CD4-positive, alpha-beta T cell treated with Interferon alpha-2 for 1 hour (primary cell): Measurements from ENCODE around the gene DNAH3.
"Not testable (repeated sequence)": the region's sequence is repeated elsewhere in the genome, so short reads cannot be mapped to it uniquely, and the experiment has no call there.

ENCODE experiments used
- DNase-seq, 2 donors: peaks; one replicate each; pipeline ENCODE4 v3.0.0-alpha.2; 2020 to 2022

The DNAH3 gene

GRCh38 chr16:20931066-20931600 is 219.5 kb downstream of the DNAH3 start:
- DNase-seq, result no peak

GRCh38 chr16:20930365-20930690 is 220.3 kb downstream of the DNAH3 start:
- DNase-seq, result no peak

- not testable (repeated sequence) for DNase-seq
These were observed 220.8 kb downstream of the DNAH3 start for GRCh38 chr16:20929676-20930364.

GRCh38 chr16:20928774-20929411 is 221.8 kb downstream of the DNAH3 start:
- DNase-seq, result no peak

- no peak for DNase-seq
These were observed 224.9 kb downstream of the DNAH3 start for GRCh38 chr16:20925751-20926150.

GRCh38 chr16:20923876-20924275 is 226.8 kb downstream of the DNAH3 start:
- DNase-seq, result no peak

GRCh38 chr16:20920799-20921198 is 229.8 kb downstream of the DNAH3 start:
- DNase-seq, result no peak

- DNase-seq, result no peak
These were observed 230.6 kb downstream of the DNAH3 start for GRCh38 chr16:20920091-20920490.

- no peak for DNase-seq
These were observed 232.0 kb downstream of the DNAH3 start for GRCh38 chr16:20918486-20919239.

GRCh38 chr16:20916942-20917341 is 233.7 kb downstream of the DNAH3 start:
- no peak for DNase-seq

GRCh38 chr16:20916289-20916688 is 234.4 kb downstream of the DNAH3 start:
- no peak for DNase-seq

GRCh38 chr16:20911361-20911760 is 239.3 kb downstream of the DNAH3 start:
- DNase-seq, result peak in 1 of 2 donors; percentile 12

GRCh38 chr16:20910781-20911321 is 239.8 kb downstream of the DNAH3 start:
- DNase-seq, result peak; percentile 10 to 17

GRCh38 chr16:20906341-20907255 is 244.0 kb downstream of the DNAH3 start:
- no peak for DNase-seq

GRCh38 chr16:20905576-20905975 is 245.1 kb downstream of the DNAH3 start:
- no peak for DNase-seq

- peak; percentile 64 to 76 for DNase-seq
These were observed 246.1 kb downstream of the DNAH3 start for GRCh38 chr16:20904507-20905081.

GRCh38 chr16:20903899-20904506 is 246.6 kb downstream of the DNAH3 start:
- no peak for DNase-seq

- no peak for DNase-seq
These were observed 247.3 kb downstream of the DNAH3 start for GRCh38 chr16:20903116-20903898.

- no peak for DNase-seq
These were observed 248.2 kb downstream of the DNAH3 start for GRCh38 chr16:20902426-20902825.

GRCh38 chr16:20901436-20902112 is 249.1 kb downstream of the DNAH3 start:
- peak; percentile 57 to 62 for DNase-seq
